HEK293T (cell line): ENCODE measurements around the gene FUT7.

Experiments
- ARNT ChIP-seq: fragments of 450-650 bp; IDR thresholded peaks from 2 replicates; pipeline ENCODE4 v1.6.1; 2017; ENCODE audit warnings: mild to moderate bottlenecking
- ELF4 ChIP-seq: fragments of 450-650 bp; IDR thresholded peaks from 2 replicates; pipeline ENCODE4 v1.6.1; 2017; ENCODE audit warnings: antibody characterized with exemption
- FOXA1 ChIP-seq: fragments of 450-650 bp; IDR thresholded peaks from 2 replicates; pipeline ENCODE4 v1.6.1; 2016; ENCODE audit warnings: mild to moderate bottlenecking
- FOXK2 ChIP-seq: fragments of 450-650 bp; IDR thresholded peaks from 2 replicates; pipeline ENCODE4 v1.6.1; 2016; ENCODE audit warnings: mild to moderate bottlenecking
- FOXM1 ChIP-seq: fragments of 450-650 bp; IDR thresholded peaks from 2 replicates; pipeline ENCODE4 v1.6.1; 2017; ENCODE audit warnings: mild to moderate bottlenecking, borderline replicate concordance
- HDGF ChIP-seq: fragments of 450-650 bp; IDR thresholded peaks from 2 replicates; pipeline ENCODE4 v1.6.1; 2017; ENCODE audit warnings: antibody characterized with exemption, borderline replicate concordance
- LEF1 ChIP-seq: fragments of 450-650 bp; IDR thresholded peaks from 2 replicates; pipeline ENCODE4 v1.6.1; 2017; ENCODE audit warnings: mild to moderate bottlenecking, borderline replicate concordance
- SP1 ChIP-seq: fragments of 450-650 bp; IDR thresholded peaks from 2 replicates; pipeline ENCODE4 v1.6.1; 2017
- SUZ12 ChIP-seq: fragments of 450-650 bp; IDR thresholded peaks from 2 replicates; pipeline ENCODE4 v1.6.1; 2016; ENCODE audit warnings: mild to moderate bottlenecking
- TARDBP ChIP-seq: fragments of 450-650 bp; IDR thresholded peaks from 2 replicates; pipeline ENCODE4 v1.6.1; 2016

GRCh38 chr9:136994180-136994887, 37.6 kb downstream of the FUT7 start:
- TF ChIP-seq TARDBP = no peak
- TF ChIP-seq ELF4 = no peak
- TF ChIP-seq SUZ12 = no peak
- TF ChIP-seq FOXA1 = no peak
- no peak for TF ChIP-seq ARNT
- no peak for TF ChIP-seq FOXK2
- TF ChIP-seq FOXM1 = no peak
- no peak for TF ChIP-seq SP1
- TF ChIP-seq LEF1 = no peak
- TF ChIP-seq HDGF = no peak
